DMS53 treated with DMSO at 0.1 percent for 48 hours (cell line): Measurements from ENCODE around the gene STARD13.

Experiments
- DNase-seq: peaks from one replicate; lab custom pipeline; 2025; ENCODE audit not compliant: unreplicated experiment; lab: John Stamatoyannopoulos, UW

The STARD13 gene

GRCh38 chr13:33066329-33066728 lies 219.2 kb downstream of the STARD13 start:
- DNase-seq: no peak

- no peak for DNase-seq
Measured at GRCh38 chr13:33060815-33061214, 224.7 kb downstream of the STARD13 start.

GRCh38 chr13:33058776-33059327 lies 226.7 kb downstream of the STARD13 start:
- no peak for DNase-seq

GRCh38 chr13:33057019-33057780 lies 228.4 kb downstream of the STARD13 start:
- no peak for DNase-seq

DNA sequence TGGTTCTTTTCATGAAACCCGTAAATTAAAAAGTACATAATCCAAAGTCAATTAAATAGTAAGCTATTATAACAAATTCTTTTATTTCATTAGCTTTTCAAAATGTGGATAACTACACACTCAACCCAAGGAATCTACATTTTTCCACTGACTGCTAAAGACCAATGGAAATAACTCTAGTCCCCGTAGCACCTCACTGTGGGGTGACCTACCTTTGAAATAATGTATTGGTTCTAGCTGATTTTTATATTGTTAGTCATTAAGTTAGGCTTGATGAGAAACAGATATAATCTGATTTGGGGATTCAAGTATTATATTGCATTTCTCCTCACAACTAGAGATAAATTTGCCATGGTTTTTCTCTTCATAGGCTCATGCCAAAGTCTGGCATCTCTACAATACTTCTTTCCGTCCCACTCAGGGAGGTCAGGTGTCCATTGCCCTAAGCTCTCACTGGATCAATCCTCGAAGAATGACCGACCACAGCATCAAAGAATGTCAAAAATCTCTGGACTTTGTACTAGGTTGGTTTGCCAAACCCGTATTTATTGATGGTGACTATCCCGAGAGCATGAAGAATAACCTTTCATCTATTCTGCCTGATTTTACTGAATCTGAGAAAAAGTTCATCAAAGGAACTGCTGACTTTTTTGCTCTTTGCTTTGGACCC lies 232.0 kb downstream of the STARD13 start:
- no peak for DNase-seq
